GM18520 (cell line): ENCODE measurements around the gene PRDX2.

Source experiments
- ATAC-seq: cut with Tn5 transposase; IDR thresholded peaks from one replicate; pipeline ENCODE4 v1.9.1; 2021; ENCODE audit not compliant: unreplicated experiment

Gene PRDX2

DNA sequence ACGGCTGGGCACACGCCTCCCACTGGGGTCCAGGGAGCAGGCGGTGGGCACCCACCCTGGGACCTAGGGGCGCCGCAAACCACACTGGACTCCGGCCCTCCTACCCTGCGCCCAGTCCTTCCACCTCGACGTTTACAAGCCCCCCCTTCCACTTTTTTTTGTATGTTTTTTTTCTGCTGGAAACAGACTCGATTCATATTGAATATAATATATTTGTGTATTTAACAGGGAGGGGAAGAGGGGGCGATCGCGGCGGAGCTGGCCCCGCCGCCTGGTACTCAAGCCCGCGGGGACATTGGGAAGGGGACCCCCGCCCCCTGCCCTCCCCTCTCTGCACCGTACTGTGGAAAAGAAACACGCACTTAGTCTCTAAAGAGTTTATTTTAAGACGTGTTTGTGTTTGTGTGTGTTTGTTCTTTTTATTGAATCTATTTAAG, 8.7 kb downstream of the PRDX2 start:
- no peak for ATAC-seq

DNA sequence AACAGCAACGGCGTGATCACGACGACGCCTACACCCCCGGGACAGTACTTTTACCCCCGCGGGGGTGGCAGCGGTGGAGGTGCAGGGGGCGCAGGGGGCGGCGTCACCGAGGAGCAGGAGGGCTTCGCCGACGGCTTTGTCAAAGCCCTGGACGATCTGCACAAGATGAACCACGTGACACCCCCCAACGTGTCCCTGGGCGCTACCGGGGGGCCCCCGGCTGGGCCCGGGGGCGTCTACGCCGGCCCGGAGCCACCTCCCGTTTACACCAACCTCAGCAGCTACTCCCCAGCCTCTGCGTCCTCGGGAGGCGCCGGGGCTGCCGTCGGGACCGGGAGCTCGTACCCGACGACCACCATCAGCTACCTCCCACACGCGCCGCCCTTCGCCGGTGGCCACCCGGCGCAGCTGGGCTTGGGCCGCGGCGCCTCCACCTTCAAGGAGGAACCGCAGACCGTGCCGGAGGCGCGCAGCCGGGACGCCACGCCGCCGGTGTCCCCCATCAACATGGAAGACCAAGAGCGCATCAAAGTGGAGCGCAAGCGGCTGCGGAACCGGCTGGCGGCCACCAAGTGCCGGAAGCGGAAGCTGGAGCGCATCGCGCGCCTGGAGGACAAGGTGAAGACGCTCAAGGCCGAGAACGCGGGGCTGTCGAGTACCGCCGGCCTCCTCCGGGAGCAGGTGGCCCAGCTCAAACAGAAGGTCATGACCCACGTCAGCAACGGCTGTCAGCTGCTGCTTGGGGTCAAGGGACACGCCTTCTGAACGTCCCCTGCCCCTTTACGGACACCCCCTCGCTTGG, 9.3 kb downstream of the PRDX2 start:
- no peak for ATAC-seq

DNA sequence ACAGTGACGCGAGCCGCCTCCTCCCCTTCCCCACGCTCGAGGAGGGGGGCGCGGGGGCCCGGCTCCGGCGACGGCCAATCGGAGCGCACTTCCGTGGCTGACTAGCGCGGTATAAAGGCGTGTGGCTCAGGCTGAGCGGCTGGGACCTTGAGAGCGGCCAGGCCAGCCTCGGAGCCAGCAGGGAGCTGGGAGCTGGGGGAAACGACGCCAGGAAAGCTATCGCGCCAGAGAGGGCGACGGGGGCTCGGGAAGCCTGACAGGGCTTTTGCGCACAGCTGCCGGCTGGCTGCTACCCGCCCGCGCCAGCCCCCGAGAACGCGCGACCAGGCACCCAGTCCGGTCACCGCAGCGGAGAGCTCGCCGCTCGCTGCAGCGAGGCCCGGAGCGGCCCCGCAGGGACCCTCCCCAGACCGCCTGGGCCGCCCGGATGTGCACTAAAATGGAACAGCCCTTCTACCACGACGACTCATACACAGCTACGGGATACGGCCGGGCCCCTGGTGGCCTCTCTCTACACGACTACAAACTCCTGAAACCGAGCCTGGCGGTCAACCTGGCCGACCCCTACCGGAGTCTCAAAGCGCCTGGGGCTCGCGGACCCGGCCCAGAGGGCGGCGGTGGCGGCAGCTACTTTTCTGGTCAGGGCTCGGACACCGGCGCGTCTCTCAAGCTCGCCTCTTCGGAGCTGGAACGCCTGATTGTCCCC, 10.1 kb downstream of the PRDX2 start, which contains the start of gene JUNB:
JUNB (plus strand) TSS at position 142 of the 706 bp plus-strand sequence; CDS start at position 428, 286 bp downstream.
- peak; percentile 22 for ATAC-seq

DNA sequence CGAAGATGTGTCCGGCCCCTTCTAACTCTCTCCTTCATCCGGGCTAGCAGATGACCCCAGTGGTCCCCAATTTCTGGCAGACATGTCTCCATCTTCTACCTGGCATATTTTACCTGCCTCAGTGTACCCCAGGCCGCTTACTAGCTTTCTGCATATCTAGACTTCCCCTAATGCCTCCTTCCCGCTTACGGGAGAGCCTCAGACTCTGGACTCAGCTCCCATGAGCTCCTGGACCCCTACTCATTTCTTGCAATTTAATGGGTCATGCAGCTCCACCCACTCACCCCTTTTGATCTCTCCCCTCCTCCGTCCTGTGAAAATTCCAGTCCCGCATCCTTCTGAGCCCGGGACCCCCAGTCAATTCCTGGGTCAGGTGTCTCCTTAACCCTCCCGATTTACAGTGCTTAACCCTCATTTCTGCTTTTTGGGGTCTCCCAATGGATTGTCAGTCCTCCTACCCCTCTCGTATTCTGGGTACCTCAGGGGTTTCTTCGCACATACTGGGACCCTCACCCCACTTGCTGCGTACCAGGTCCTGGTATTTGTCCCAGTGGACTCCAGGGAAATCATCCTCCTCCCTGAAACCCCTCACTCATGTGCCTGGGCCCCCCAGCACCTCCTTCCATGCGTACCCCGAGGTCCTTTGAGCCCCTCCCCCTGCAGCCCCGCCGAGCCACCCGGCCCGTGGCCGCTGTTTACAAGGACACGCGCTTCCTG, 10.8 kb downstream of the PRDX2 start:
- ATAC-seq = no peak

DNA sequence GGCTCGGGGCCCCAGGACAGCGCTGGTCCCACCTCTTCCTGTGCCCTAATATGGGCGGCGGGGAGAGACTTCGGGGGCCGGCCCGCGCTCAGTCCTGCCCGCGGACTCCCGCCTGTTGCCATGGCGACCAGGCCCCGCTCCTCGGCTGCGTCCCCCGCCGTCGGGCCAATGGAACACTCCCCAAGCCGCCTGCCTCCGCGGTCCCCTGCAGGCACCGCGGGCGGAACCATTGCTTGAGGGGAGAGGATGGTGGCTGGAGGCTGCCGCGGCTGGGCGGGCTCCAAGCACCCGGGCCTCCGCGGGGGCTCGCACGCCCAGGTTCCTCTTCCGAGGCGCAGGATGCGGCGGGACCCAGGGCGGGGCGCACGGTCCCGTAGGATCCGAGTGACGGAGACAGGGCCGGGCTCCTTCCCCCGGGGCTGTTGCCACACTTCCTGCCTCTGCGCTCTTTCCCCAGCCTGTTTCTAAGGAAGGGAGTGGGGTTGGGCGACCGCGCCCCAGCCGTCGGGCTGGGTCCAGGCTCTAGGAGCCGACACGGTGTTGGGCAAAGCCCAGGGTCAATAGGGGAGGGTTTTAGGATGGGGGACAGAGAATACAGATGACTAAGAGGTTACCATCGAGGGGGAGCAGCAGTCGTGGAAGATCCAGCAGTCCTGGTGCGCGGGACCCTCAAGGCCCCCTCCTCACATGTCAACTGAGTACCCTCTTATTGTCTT, 11.5 kb downstream of the PRDX2 start:
- peak; percentile 27 for ATAC-seq

DNA sequence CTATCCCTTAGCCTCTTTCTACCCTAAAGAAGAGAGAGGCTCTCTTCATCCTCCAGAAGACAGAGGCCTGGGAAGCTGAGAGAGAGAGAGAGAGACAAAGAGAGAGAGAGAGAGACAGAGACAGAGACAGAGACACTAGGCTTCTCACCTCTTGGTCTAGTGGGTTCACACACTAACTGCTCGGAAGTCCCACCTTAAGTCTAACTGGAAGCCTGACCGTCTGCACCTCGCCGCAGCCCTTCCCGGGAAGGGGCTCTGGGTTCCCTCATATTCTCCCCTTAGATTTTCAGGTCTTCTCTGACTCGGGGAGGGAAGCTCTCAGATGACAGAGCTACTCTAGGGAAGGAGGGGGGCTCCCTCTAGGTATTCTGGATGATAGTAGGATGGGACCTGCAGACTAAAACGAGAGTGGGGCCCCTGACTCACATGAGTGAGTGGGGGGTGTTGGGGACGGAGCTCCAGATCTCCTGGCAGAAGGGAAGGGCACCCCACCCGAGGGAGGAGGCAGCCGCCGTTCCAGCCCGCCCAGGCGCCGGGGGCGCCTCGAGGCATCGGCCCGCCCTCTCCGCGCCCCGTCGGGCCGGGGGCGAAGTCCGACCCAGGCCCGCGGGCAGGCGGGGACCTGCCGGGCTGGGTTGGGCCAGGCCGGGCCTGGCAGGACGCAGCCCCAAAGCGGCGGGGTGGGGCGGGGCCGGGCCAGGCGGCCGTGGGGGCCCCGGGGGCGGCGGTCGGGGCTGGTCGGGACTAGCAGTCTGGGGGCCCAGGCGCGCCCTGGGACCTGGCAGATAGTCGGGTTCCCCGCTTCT, 12.3 kb downstream of the PRDX2 start:
- ATAC-seq = no peak

DNA sequence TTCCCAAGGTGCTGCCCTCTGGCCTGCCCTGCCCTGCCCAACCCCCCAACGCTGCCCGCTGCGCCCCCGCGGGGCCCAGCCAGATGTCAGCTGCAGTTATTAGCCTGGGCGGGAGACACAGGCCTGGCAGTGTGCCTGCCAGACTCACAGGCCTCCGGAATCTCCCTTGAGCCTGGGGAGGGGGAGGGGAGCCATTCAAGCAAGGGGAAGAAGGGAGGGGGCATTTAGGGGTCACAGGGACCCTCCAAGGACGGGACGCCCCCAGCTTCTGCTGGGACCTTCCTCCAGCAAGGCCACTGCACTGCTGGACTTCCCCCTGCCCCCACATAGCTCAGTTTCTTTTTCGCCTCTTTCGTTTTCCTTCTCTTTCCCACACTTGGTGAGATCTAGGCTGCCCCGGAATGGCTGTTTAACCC, 12.9 kb downstream of the PRDX2 start:
- ATAC-seq = no peak

DNA sequence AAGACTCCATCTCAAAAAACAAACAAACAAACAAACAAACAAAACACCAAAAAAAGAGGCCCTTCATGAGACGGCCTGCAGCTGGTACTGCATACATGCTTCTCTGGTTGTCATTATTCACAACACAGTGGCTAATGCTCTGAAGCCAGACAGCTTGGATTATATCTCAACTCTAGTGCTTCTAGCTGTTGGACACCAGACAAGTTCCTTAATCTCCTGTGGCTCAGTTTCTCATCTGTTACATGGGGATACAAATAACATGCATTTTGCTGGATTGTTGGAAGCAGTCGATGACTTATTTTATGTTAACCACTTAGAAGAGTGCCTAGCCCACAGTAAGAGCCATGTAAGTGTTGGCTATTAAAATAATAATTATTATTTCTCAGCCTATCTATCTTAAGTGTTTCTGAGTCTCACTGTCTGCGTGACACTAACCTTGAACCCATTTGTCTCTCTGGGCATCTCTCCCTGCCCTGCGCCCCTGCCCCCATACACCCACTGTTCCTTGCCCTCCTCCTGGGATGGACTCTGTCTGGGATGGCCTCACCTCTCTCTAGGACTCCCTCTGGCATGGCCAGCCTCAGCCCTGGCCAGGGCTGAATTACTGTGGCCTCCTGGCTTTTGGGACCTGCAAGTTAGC, 13.4 kb downstream of the PRDX2 start:
- no peak for ATAC-seq

DNA sequence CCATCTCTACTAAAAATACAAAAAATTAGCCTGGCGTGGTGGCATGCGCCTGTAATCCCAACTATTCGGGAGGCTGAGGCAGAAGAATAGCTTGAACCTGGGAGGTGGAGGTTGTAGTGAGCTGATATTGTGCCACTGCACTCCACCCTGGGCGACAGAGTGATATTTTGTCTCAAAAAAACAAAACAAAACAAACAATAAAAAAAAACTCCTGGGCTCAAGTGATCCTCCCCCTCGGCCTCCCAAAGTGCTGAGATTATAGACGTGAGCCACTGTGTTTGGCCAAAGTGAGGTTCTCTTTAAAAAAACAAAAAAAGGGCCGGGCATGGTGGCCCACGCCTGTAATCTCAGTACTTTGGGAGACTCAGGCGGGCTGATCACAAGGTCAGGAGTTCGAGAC, 14.1 kb downstream of the PRDX2 start:
- ATAC-seq = no peak

DNA sequence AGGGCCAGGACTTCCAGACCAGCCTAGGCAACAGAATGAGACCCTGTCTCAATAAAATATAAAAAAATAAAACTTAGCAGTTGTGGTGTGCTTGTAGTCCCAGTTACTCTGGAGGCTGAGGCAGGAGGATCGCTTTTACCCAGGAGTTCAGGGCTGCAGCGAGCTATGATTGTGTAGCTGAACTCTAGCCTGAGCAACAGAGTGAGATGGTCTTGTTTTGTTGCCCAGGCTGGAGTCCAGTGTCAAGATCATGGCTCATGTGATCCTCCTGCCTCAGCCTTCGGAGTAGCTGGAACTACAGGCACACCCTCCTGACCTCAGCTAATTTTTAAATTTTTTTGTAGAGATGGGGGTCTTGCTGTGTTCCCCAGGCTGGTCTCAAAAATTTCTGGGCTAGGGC, 14.6 kb downstream of the PRDX2 start:
- ATAC-seq = no peak

DNA sequence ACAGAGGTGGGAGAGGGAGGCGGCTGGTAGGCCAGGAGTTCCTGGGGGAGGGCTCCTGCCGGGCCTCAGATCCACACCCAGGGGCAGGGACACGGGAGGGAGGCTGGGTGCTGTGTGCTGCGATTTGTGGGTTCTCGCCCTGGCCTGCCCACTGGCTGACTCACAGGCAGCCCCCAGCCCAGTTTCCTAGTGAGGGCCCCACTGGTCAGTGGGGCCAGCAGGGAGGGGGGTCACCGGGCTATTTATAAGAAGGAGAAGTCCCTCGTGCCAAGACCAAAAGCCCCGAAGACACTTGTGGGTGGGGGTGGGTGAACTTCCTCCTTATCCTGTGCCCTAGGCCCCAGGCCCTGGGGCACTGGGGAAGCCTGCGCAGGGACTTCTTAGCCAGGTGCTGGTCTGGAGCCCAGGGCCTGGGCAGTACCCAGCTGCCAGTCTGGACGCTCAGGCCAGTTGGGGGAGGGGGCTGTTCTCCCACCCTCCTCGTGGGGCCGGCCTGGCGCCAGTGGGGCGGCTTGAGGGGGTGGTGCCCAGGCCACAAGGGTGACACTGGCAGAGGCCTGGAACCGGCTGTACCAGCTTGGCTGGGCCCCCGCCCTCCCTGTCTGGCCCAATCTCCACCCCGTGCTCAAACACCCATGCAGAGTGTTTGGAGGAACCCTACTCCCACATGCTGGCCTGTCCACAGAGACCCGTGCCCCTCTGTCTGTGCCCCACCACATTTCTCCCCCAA, 15.3 kb downstream of the PRDX2 start:
- no peak for ATAC-seq

DNA sequence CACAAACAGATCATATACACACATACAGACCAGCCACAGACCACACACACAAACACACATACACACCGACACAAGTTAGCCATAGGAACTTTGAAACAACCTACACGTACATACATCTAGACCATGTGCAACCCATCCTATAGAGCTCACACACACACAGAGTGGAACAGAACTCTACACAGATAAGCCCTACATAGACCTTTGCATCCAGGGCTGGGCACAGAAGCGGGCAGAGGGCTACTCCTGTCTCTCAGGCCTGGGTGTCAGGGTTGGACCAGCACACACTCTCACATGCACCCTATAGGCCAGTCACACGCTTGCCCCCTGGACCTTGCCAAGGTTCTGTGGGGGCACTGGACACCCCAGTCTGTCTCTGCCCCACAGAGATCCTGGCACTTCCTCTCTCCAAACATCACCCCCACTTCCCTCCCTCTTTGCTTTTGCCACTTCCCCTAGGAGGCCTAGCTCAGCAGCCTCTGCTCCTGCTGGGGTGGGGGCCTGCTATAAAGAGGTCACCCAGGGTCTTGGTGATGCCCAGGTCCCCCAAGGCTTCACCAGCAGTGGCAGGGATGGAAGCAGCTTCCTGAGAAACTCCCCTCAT, 16.1 kb downstream of the PRDX2 start:
- no peak for ATAC-seq

DNA sequence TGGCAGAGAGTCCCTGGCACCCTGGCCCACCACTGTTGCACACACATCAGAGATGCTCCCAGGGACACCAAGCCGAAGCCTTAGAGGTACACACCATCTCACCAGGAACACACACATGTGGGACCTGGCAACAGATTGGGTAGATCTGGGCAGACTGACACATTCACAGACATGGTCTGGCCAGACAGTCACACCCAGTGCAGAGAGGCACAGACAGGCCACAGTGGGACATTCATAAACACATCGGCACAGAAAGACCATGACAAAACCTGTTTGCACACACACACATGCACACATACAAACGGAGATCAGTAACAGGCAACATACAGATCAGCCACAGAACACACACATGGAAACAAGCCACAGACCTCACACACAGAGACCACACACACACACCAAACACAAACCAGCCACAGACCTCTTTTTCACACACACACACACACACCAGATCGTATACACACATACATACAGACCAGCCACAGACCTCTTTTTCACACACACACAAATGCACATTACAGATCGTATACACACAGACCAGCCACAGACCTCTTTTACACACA, 16.6 kb downstream of the PRDX2 start:
- ATAC-seq = no peak

DNA sequence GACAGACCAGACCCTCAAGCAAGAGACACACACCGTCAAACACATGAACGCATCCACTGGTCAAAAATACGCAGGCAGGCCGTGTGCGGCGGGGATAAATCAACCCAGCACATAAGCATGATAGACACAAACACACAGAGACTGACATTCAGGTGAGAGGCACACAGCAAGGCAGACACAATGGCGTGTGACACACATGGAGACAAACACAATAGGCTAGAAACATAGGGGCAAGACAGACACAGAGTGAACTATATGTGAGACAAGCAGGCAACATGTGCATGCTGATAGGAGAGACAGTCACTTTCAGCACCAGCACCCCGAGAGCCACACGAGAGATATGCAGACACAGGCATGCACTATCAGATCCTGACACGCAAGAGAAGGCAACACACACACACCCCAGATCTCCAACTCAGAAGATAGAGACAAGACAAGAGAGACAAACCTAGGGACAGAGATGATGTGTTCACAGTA, 17.2 kb downstream of the PRDX2 start:
- no peak for ATAC-seq

DNA sequence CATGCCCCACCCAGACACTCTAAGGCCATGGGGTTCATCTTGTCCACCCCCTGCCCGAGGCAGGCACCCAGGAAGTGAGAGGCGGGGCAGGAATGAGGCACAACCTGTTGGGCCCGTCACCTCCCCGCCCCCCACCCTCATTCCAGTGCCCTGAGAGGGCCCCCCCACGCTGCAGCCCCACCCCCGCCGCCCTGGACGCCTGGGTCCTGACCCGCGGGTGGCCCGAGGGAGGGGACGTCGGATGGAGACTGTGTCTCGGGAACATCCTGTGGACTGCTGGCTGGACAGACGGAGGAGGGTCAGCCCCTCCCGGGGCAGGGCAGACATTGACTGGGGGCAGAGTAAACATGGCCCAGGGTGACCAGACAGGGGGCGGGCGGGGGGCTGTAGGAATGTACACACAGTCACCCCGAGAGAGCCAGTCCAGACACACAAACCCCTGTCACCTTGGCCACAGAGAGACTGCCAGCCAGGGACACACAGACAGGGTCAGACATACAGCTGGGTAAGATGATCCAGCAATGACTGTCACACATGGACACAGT, 17.7 kb downstream of the PRDX2 start:
- ATAC-seq = no peak

DNA sequence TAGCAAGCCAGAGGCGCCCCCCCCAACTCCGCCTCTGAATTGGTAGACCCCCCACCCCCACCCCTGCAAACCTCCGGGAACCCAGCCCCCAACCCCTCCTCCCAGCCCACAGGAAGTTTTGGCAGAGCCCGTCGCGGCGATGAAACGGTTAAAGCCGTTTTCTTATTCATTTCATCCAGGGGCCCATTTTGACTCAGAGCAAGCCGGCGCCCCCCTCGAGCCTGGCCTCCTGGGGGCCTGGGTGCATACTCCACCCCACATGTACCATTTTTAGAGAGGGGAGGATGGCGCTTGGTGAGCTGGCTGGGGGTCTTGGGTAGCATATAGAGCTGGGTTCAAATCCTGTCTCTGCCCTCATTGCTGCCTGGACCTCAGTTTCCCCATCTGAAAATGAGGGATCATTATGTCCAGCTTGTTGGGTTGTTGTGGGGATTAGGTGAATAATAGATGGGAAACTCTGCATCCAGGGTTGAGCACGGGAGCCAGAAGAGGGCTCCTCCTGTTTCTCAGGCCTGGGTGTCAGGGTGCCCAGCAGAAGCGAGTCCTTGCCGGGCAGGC, 18.2 kb downstream of the PRDX2 start:
- ATAC-seq = no peak

DNA sequence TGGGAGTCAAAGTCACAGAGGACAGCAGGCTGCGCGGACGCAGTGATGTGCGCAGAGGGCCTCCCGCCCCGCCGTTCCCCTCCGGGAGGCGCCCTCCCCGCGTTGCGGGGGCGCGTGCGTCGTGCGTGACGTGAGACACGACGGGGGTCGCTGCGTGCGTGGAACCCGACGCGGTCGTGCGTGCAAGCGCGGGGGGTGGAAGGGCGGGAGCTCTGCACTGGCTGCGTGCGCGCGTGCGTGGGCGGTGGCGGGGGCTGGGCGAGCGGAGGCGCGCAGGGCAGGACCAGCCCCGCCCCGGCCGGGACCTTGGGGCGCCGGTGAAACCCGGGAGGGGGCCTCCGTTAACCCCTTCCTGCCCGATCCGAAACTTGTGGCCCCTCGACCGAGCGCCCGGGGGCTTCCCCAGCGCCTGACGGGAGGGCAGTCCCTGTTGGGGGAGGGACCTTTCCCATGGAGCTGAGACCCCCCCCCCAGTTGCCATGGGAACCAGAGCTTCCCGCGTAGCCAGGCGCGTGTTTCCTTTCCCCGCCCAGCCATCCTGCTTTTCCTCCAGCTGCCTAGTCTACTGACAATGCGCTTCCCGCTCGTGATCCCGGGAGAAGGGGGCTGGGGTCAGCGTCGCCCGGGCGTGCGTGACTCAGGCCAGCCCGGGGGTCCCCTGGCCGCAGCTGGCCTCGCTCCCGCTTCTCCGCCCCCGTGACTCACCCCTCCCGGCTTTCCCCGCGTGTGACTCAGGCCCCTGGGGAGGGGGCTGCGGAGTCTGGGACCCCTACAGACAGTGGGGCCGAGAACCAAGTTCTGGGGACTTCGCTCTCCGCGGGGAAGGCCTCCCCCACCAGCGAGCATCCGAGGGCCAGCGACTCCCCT, 18.9 kb downstream of the PRDX2 start:
- no peak for ATAC-seq
